ENCODE results near the gene ACAP3.

DNA sequence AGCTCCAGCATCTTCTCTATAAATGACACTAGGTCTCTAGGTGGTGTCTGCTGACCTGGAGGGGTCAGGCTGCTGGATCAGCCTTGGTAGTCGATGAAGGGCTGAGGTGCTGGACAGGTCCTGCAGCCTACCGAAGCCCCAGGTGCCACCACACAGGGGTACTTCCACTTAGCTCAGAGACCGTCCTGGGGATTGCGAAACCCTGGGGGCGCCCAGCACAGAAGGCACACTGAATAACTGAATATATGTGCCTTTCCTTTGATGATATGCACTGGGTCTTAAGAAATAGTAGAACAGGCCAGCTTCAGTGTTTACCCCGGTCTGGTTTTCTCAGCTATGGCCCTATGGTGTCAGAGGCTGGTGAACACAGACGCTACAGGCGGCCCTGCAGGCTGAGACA is 45.0 kb downstream of the ACAP3 start:
- TF ChIP-seq, protein P1, sequence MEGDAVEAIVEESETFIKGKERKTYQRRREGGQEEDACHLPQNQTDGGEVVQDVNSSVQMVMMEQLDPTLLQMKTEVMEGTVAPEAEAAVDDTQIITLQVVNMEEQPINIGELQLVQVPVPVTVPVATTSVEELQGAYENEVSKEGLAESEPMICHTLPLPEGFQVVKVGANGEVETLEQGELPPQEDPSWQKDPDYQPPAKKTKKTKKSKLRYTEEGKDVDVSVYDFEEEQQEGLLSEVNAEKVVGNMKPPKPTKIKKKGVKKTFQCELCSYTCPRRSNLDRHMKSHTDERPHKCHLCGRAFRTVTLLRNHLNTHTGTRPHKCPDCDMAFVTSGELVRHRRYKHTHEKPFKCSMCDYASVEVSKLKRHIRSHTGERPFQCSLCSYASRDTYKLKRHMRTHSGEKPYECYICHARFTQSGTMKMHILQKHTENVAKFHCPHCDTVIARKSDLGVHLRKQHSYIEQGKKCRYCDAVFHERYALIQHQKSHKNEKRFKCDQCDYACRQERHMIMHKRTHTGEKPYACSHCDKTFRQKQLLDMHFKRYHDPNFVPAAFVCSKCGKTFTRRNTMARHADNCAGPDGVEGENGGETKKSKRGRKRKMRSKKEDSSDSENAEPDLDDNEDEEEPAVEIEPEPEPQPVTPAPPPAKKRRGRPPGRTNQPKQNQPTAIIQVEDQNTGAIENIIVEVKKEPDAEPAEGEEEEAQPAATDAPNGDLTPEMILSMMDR (IDR thresholded peaks at IDR 0.05) = no peak
- TF ChIP-seq POLR2A (IDR thresholded peaks at IDR 0.05) = no peak

Measured in prostate gland (tissue), 2 donors.